GM18505 (cell line): ENCODE data around the gene KRT71.

Source experiments
- ATAC-seq: cut with Tn5 transposase; IDR thresholded peaks from one replicate; pipeline ENCODE4 v1.9.1; 2021; ENCODE audit not compliant: unreplicated experiment
- POLR2A ChIP-seq: IDR thresholded peaks from 4 replicates; pipeline ENCODE4 v1.6.1; 2011; ENCODE audit warnings: borderline replicate concordance; ENCODE audit not compliant: insufficient read depth, insufficient read length; ENCODE audit errors: extremely low read depth

Gene KRT71

DNA sequence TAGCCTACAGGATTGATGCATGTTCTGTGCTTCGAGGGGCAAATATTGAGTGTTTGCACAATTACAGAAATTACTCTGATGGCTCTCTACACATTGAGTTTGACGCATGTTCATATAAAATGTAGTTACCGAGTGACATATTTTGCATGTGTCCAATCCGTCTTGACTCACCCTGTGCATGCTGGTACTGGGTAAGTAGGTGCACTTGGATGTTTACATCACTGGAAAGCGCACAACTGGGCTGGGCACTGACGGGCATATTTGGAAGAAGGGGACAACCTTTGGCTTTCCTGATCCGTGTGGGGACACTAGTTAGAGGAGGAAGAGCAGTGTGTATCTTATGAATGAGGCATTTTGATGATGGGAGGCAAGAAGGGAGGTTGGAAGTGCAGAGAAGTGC lies 55.0 kb downstream of the KRT71 start:
- TF ChIP-seq POLR2A, result no peak
- no peak for ATAC-seq

- TF ChIP-seq POLR2A, result no peak
- ATAC-seq, result no peak
These were observed 56.3 kb downstream of the KRT71 start for GRCh38 chr12:52496590-52497071.

GRCh38 chr12:52496054-52496453 lies 56.9 kb downstream of the KRT71 start:
- no peak for ATAC-seq
- TF ChIP-seq POLR2A, result no peak

GRCh38 chr12:52495389-52495788 lies 57.6 kb downstream of the KRT71 start:
- ATAC-seq, result no peak
- no peak for TF ChIP-seq POLR2A

GRCh38 chr12:52494518-52494917 lies 58.4 kb downstream of the KRT71 start:
- no peak for TF ChIP-seq POLR2A
- ATAC-seq, result no peak

DNA sequence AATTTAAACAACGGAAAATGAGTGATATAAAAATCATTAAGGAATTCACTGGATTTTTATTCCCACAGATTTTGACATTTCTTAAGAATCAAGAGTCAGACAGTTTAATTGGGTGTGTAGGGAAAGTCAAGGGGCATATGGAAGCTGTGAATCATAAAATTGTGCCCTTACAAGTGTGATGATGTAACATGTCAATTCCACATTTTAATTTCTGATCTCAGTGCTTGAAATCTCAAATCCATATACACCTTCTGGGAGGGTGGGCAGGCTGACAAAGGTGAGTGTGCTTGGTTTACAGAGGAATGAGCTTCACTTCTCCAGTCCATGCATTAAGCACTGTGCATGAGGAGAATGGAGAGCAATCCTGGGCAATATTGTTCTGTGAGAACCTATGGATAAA lies 58.8 kb downstream of the KRT71 start:
- ATAC-seq, result no peak
- TF ChIP-seq POLR2A, result no peak
